Keratinocyte (primary cell): Measurements from ENCODE around the gene ST8SIA5. TPM values are rescaled to one million over a fixed set of nuclear protein-coding genes. Genes with fewer than 3 reads are reported as not detected.

ENCODE experiments used
- DNase-seq: peaks from one replicate; pipeline ENCODE4 v3.0.0-alpha.2; 2011; ENCODE audit warnings: low read depth, missing footprints, low spot score
- FAIRE-seq: peaks from 2 replicates; lab custom pipeline; 2011; peaks lifted over from hg19 to GRCh38; lab: Jason Lieb, UNC
- H2AFZ ChIP-seq: 2 replicates; pipeline ENCODE4 v1.6.0; 2012; ENCODE audit warnings: low read length, control low read depth, inconsistent platforms; ENCODE audit not compliant: control insufficient read depth
- H3K27ac ChIP-seq: 2 replicates; pipeline ENCODE4 v1.5.1; 2011; ENCODE audit warnings: low read length; ENCODE audit not compliant: control insufficient read depth, insufficient read depth
- H3K27me3 ChIP-seq: 3 replicates; pipeline ENCODE4 v1.6.0; 2011; ENCODE audit warnings: low read length; ENCODE audit not compliant: control insufficient read depth, insufficient read depth; ENCODE audit errors: extremely low read depth
- H3K36me3 ChIP-seq, 2 experiments: 2 replicates in 1 of 2; 3 replicates in 1 of 2; pipeline ENCODE4 v1.5.1; 2011; ENCODE audit warnings: low read length in 2 of 2, mild to moderate bottlenecking in 1 of 2; ENCODE audit not compliant: control insufficient read depth in 2 of 2, insufficient read depth in 2 of 2; ENCODE audit errors: extremely low read depth in 1 of 2
- H3K4me1 ChIP-seq: 3 replicates; pipeline ENCODE4 v1.5.1; 2011; ENCODE audit warnings: low read length; ENCODE audit not compliant: control insufficient read depth, insufficient read depth; ENCODE audit errors: extremely low read depth
- H3K4me2 ChIP-seq: 3 replicates; pipeline ENCODE4 v1.6.0; 2011; ENCODE audit warnings: low read depth, low read length; ENCODE audit not compliant: control insufficient read depth, insufficient read depth; ENCODE audit errors: extremely low read depth
- H3K4me3 ChIP-seq, 3 experiments: fragments of 200-600 bp in 1 of 3; sonication (generic) in 1 of 3; 2 replicates in 2 of 3; 3 replicates in 1 of 3; pipeline ENCODE4 v1.5.1; 2011 to 2016; ENCODE audit warnings: low read length in 3 of 3, mild to moderate bottlenecking in 3 of 3, control low read depth in 2 of 3, inconsistent platforms in 1 of 3, low read depth in 1 of 3, mixed read lengths in 1 of 3, mixed run types in 1 of 3, moderate library complexity in 1 of 3; ENCODE audit not compliant: control insufficient read depth in 2 of 3, insufficient read depth in 2 of 3; ENCODE audit errors: extremely low read depth in 1 of 3
- H3K79me2 ChIP-seq: 2 replicates; pipeline ENCODE4 v1.6.0; 2012; ENCODE audit warnings: low read length; ENCODE audit not compliant: control insufficient read depth, insufficient read depth
- H3K9ac ChIP-seq: 3 replicates; pipeline ENCODE4 v1.6.0; 2011; ENCODE audit warnings: low read length; ENCODE audit not compliant: control insufficient read depth, insufficient read depth; ENCODE audit errors: extremely low read depth
- H3K9me1 ChIP-seq: 3 replicates; pipeline ENCODE4 v1.6.0; 2011; ENCODE audit warnings: low read length; ENCODE audit not compliant: control insufficient read depth, insufficient read depth; ENCODE audit errors: extremely low read depth
- H3K9me3 ChIP-seq: 2 replicates; pipeline ENCODE4 v1.5.1; 2012; ENCODE audit warnings: low read depth, low read length; ENCODE audit not compliant: control insufficient read depth
- H4K20me1 ChIP-seq: 3 replicates; pipeline ENCODE4 v1.6.0; 2011; ENCODE audit warnings: low read length; ENCODE audit not compliant: control insufficient read depth, insufficient read depth; ENCODE audit errors: extremely low read depth
- CTCF ChIP-seq, 3 experiments: IDR thresholded peaks in 1 of 3; conservative IDR thresholded peaks in 1 of 3; optimal IDR thresholded peaks in 1 of 3; 2 replicates in 2 of 3; 3 replicates in 1 of 3; pipeline versions ENCODE3 to v1.5.1; 2011; ENCODE audit warnings: low read length in 3 of 3, mild to moderate bottlenecking in 3 of 3, moderate library complexity in 2 of 3, control low read depth in 1 of 3, inconsistent platforms in 1 of 3; ENCODE audit not compliant: insufficient read depth in 2 of 3; ENCODE audit errors: extremely low read depth in 1 of 3
- EZH2 ChIP-seq: IDR thresholded peaks from one replicate; pipeline ENCODE4 v1.6.1; 2012; ENCODE audit warnings: inconsistent platforms, mild to moderate bottlenecking, low read length, moderate library complexity
- dilution Hi-C: fragments of 300-500 bp; cut with MboI; formaldehyde crosslinking; loops from one replicate; pipeline ENCODE4 v1.7.0; 2020; ENCODE audit warnings: low sequenced_read_pairs; ENCODE audit not compliant: extremely low pct_ligation_motif_present
- polyA plus RNA-seq, 5 experiments: library from polyadenylated mRNA; depleted of rRNA in 3 of 5; stranded (reverse) in 3 of 5; stranded (forward) in 1 of 5; unstranded in 1 of 5; fragments of >200 nt; gene quantifications; 1 replicate in 1 of 5; 2 replicates in 3 of 5; 3 replicates in 1 of 5; pipeline versions ENCODE4 v1.2.1 to v1.2.3, GENCODE V29; 2011 to 2012; ENCODE audit warnings: missing spikeins in 2 of 5, low read depth in 1 of 5, low replicate concordance in 1 of 5

The ST8SIA5 gene
- polyA plus RNA-seq, 1 donor (not counting 4 experiments of a cell fraction or from before 2014, with no cell fraction given), result under 0.01 TPM

GRCh38 chr18:46680784-46681695, 75.8 kb downstream of the ST8SIA5 start:
- no peaks in the 10 kb centered on the region for H3K9me1 ChIP-seq
- no peaks in the 10 kb centered on the region for H3K27me3 ChIP-seq
- DNase-seq, result no peak
- no peak for FAIRE-seq
- TF ChIP-seq EZH2, result no peak
- TF ChIP-seq CTCF (optimal IDR thresholded peaks at IDR 0.05 in 1 of 3, IDR thresholded peaks at IDR 0.05 in 1 of 3, conservative IDR thresholded peaks at IDR 0.05 in 1 of 3; ENCODE audit: extremely low read depth in 1 of 3, insufficient read depth in 2 of 3, low read length in 3 of 3), result no peak
- H3K9me3 ChIP-seq, result no peaks in the 10 kb centered on the region
- H3K4me1 ChIP-seq, result no peaks in the 10 kb centered on the region
- no peak overlapping the region for H3K4me2 ChIP-seq
- no peaks in the 10 kb centered on the region for H3K79me2 ChIP-seq
- H2AFZ ChIP-seq, result no peak overlapping the region
- H3K9ac ChIP-seq, result no peak overlapping the region
- no peak overlapping the region for H3K4me3 ChIP-seq
- no peaks in the 10 kb centered on the region for H4K20me1 ChIP-seq
- no peaks in the 10 kb centered on the region for H3K36me3 ChIP-seq
- H3K27ac ChIP-seq, result no peak overlapping the region
- dilution Hi-C loops, result no loop called here

- Histone ChIP-seq H2AFZ (no peak overlapping the region), H4K20me1 (no peaks in the 10 kb centered on the region), H3K4me1 (no peaks in the 10 kb centered on the region), H3K4me2 (no peak overlapping the region), H3K27me3 (no peaks in the 10 kb centered on the region), H3K79me2 (no peaks in the 10 kb centered on the region), H3K27ac (no peak overlapping the region), H3K9me3 (no peaks in the 10 kb centered on the region), H3K4me3 (no peak overlapping the region), H3K9me1 (no peaks in the 10 kb centered on the region), H3K36me3 (no peaks in the 10 kb centered on the region), H3K9ac (no peak overlapping the region)
- FAIRE-seq (no peak), DNase-seq (no peak)
- dilution Hi-C loops, result no loop called here
- no peak for TF ChIP-seq CTCF (optimal IDR thresholded peaks at IDR 0.05 in 1 of 3, IDR thresholded peaks at IDR 0.05 in 1 of 3, conservative IDR thresholded peaks at IDR 0.05 in 1 of 3; ENCODE audit: extremely low read depth in 1 of 3, insufficient read depth in 2 of 3, low read length in 3 of 3)
- no peak for TF ChIP-seq EZH2
Measured at GRCh38 chr18:46679846-46680598, 76.8 kb downstream of the ST8SIA5 start.
